ENCODE results near the gene TNC. TPM values are rescaled to one million over a fixed set of nuclear protein-coding genes. Genes with fewer than 3 reads are reported as not detected.

The TNC gene
- total and polyA plus RNA-seq, 8 donors, result 66.3 to 329 (median 109) TPM

GRCh38 chr9:115022760-115023434, 95.1 kb downstream of the TNC start:
- H3K36me3 ChIP-seq, result peaks cover 0 to 5% of the 10 kb centered on the region in 2 donors
- TF ChIP-seq, protein P1, sequence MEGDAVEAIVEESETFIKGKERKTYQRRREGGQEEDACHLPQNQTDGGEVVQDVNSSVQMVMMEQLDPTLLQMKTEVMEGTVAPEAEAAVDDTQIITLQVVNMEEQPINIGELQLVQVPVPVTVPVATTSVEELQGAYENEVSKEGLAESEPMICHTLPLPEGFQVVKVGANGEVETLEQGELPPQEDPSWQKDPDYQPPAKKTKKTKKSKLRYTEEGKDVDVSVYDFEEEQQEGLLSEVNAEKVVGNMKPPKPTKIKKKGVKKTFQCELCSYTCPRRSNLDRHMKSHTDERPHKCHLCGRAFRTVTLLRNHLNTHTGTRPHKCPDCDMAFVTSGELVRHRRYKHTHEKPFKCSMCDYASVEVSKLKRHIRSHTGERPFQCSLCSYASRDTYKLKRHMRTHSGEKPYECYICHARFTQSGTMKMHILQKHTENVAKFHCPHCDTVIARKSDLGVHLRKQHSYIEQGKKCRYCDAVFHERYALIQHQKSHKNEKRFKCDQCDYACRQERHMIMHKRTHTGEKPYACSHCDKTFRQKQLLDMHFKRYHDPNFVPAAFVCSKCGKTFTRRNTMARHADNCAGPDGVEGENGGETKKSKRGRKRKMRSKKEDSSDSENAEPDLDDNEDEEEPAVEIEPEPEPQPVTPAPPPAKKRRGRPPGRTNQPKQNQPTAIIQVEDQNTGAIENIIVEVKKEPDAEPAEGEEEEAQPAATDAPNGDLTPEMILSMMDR (IDR thresholded peaks at IDR 0.05), result no peak
- DNase-seq (no peak), ATAC-seq (no peak)
- no peaks in the 10 kb centered on the region for H3K4me1 ChIP-seq
- H3K9me3 ChIP-seq, result no peaks in the 10 kb centered on the region
- H3K27me3 ChIP-seq, result no peaks in the 10 kb centered on the region
- H3K27ac ChIP-seq, result no peak overlapping the region
- no peak overlapping the region for H3K4me3 ChIP-seq
- intact Hi-C loops (cut with DNase I), result no loop called here

DNA sequence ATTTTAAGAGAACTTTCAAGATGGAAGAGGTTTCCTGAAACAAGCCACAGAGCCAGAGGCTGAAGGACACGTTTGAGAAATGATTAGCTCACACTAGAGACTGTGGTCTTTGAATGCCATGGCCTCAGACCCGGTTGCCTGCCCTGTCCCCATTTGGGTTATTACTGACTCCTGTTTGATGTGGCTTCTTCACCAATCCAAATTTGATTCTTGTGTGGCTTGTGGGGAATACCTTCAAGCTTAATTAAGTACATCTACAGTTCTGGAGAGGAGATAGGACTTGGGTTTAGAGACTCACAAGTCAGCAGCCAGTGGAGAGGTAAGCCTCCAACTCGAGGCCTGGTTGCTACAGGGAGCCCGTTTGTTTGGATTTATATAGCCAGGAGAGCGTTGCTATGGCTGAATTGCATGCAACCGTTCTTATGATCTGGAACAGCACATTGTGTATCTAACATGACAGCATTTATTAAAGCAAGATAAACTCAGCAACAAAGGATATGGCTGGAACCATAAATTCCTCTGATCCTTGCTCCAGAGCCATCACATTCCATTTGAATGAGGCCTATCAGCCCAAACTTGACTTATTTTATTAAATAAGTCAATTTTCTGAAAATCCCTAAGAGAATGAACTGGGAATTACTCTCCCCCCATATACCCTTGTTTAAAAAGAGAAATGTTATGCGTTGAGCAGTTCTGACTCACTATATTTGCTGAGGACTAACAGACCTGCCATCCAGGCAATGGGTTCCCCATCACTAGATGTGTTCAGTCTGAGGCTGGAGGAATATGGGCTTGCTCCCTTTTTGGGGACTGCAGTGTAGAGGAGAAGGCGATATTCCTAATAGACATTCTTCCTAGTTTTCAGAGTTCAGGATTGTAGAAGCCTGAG, 99.2 kb downstream of the TNC start:
- H3K27ac ChIP-seq, result peak overlapping the region in 1 of 2 donors; percentile 55
- TF ChIP-seq, protein P1 (IDR thresholded peaks at IDR 0.05), result no peak
- ATAC-seq (peak; percentile 34), DNase-seq (peak in 1 of 4 donors; percentile 43)
- intact Hi-C loops (cut with DNase I), result loop anchor here in 1 of 2 donors (10.0 kb wide), 1 partner anchor 334 kb away; the partner anchor contains the start of gene TEX48
- H3K9me3 ChIP-seq, result no peaks in the 10 kb centered on the region
- H3K4me3 ChIP-seq, result no peak overlapping the region
- peaks cover 0 to 5% of the 10 kb centered on the region in 2 donors for H3K36me3 ChIP-seq
- H3K4me1 ChIP-seq, result no peaks in the 10 kb centered on the region
- H3K27me3 ChIP-seq, result no peaks in the 10 kb centered on the region

DNA sequence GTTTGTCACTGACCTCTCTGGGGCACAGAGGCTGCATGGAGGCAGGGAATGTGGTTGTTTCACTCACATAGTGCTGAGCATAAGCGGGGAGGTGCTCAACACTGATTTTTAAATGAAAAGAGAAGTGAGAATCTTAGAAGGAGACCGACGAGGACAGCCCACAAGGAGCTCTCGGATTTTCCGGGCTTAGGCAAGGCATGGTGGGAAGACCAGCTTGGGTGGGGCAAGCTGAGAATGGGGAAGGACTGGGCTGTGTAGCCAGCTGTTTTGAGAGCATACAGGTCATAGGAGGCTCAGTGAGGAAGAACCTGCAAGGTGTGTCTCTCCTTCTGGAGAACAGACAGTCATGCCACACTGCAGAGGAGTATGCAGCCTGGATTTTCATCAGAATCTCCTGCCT, 101.6 kb downstream of the TNC start:
- no peak overlapping the region for H3K27ac ChIP-seq
- H3K36me3 ChIP-seq, result no peaks in the 10 kb centered on the region
- no peaks in the 10 kb centered on the region for H3K27me3 ChIP-seq
- no peaks in the 10 kb centered on the region for H3K9me3 ChIP-seq
- TF ChIP-seq, protein P1 (IDR thresholded peaks at IDR 0.05), result no peak
- H3K4me3 ChIP-seq, result no peak overlapping the region
- no peaks in the 10 kb centered on the region for H3K4me1 ChIP-seq
- no peak for DNase-seq
- intact Hi-C loops (cut with DNase I), result loop anchor here in 1 of 2 donors (10.0 kb wide), 1 partner anchor 332 kb away; the partner anchor contains the start of gene TEX48
- ATAC-seq, result no peak

GRCh38 chr9:115015018-115015635, 102.8 kb downstream of the TNC start:
- Histone ChIP-seq H3K27me3 (no peaks in the 10 kb centered on the region), H3K4me1 (no peaks in the 10 kb centered on the region), H3K27ac (no peak overlapping the region), H3K36me3 (no peaks in the 10 kb centered on the region), H3K4me3 (no peak overlapping the region), H3K9me3 (no peaks in the 10 kb centered on the region)
- ATAC-seq (peak; percentile 78), DNase-seq (peak in 1 of 4 donors; percentile 49)
- intact Hi-C loops (cut with DNase I), result loop anchor here in 1 of 2 donors (10.0 kb wide), 1 partner anchor 330 kb away; the partner anchor contains the start of gene TEX48
- TF ChIP-seq, protein P1 (IDR thresholded peaks at IDR 0.05), result peak; percentile 26 to 47

All from left lung (tissue), 10 donors.